HG03103 (cell line): ENCODE measurements around the gene MPST.

ENCODE experiments used
- ATAC-seq: cut with Tn5 transposase; IDR thresholded peaks from one replicate; pipeline ENCODE4 v1.9.1; 2021; ENCODE audit warnings: low read depth; ENCODE audit not compliant: unreplicated experiment

MPST gene

GRCh38 chr22:37075822-37076433 is 56.4 kb downstream of the MPST start:
- ATAC-seq, result no peak

- no peak for ATAC-seq
Observed at GRCh38 chr22:37077802-37078448, 58.4 kb downstream of the MPST start.

GRCh38 chr22:37079158-37079557 is 59.6 kb downstream of the MPST start:
- ATAC-seq, result no peak
